ENCODE results near the gene PRKCE. TPM values are rescaled to one million over a fixed set of nuclear protein-coding genes. Genes with fewer than 3 reads are reported as not detected.

Gene PRKCE
- total RNA-seq, 4 donors from 2014 or later = 5.9 to 21.2 (median 18.5) TPM

- Histone ChIP-seq H3K9me3 (no peaks in the 10 kb centered on the region), H3K4me3 (no peak overlapping the region), H3K27me3 (no peaks in the 10 kb centered on the region), H3K4me1 (peaks cover 0 to under 1% (median 0%) of the 10 kb centered on the region in 3 donors), H3K27ac (no peak overlapping the region), H3K36me3 (peaks cover 0 to 16% of the 10 kb centered on the region in 2 donors)
- WGBS, 2 donors (ENCODE audit: low coverage in 1 of 2) = 93% methylated on average over 3 of the region's 3 CpGs; no CpG with 5 or more reads in 1 of the 2 donors
- no peak for TF ChIP-seq EP300 (IDR thresholded peaks at IDR 0.05)
- no peak for TF ChIP-seq POLR2A (IDR thresholded peaks at IDR 0.05)
- TF ChIP-seq CTCF (IDR thresholded peaks at IDR 0.05) = no peak
- no peak for TF ChIP-seq POLR2AphosphoS5 (IDR thresholded peaks at IDR 0.05)
- no peak for ATAC-seq
Measured at GRCh38 chr2:46042711-46043110, 391.2 kb downstream of the PRKCE start.

GRCh38 chr2:46045888-46046287, 394.4 kb downstream of the PRKCE start:
- Histone ChIP-seq H3K4me1 (no peaks in the 10 kb centered on the region), H3K27ac (no peak overlapping the region), H3K4me3 (no peak overlapping the region), H3K27me3 (no peaks in the 10 kb centered on the region), H3K9me3 (no peaks in the 10 kb centered on the region), H3K36me3 (peaks cover 0 to 24% of the 10 kb centered on the region in 2 donors)
- TF ChIP-seq CTCF (IDR thresholded peaks at IDR 0.05) (no peak), EP300 (IDR thresholded peaks at IDR 0.05) (no peak), POLR2AphosphoS5 (IDR thresholded peaks at IDR 0.05) (no peak), POLR2A (IDR thresholded peaks at IDR 0.05) (no peak)
- no peak for ATAC-seq

DNA sequence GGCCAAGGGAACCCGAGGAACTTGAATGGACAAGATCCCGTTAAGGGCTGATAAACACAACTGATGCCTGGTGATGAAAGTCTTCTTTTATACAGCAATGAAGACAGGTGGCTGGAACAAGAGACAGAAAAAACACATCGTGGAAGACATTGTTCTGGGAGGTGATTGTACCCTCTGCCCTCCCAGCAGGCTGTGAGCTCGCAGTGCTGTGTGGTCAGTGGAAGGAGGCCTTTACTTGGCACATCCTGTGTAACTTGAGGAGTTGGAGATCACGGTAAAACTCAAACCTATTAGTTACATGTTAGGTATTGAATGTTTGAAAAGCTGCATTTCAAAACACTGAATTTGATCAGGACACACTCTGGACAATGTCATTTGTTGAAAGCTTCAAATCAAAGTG, 395.8 kb downstream of the PRKCE start:
- no peak for TF ChIP-seq CTCF (IDR thresholded peaks at IDR 0.05)
- TF ChIP-seq POLR2A (IDR thresholded peaks at IDR 0.05) = no peak
- no peak for TF ChIP-seq EP300 (IDR thresholded peaks at IDR 0.05)
- no peak for TF ChIP-seq POLR2AphosphoS5 (IDR thresholded peaks at IDR 0.05)
- H3K27ac ChIP-seq = no peak overlapping the region
- no peak overlapping the region for H3K4me3 ChIP-seq
- no peak for ATAC-seq
- 54 to 75% methylated on average over 5 of the region's 5 CpGs for WGBS, 2 donors (ENCODE audit: low coverage in 1 of 2)
- no peaks in the 10 kb centered on the region for H3K27me3 ChIP-seq
- H3K36me3 ChIP-seq = peaks cover 0 to 38% of the 10 kb centered on the region in 2 donors
- no peaks in the 10 kb centered on the region for H3K4me1 ChIP-seq
- H3K9me3 ChIP-seq = no peaks in the 10 kb centered on the region

DNA sequence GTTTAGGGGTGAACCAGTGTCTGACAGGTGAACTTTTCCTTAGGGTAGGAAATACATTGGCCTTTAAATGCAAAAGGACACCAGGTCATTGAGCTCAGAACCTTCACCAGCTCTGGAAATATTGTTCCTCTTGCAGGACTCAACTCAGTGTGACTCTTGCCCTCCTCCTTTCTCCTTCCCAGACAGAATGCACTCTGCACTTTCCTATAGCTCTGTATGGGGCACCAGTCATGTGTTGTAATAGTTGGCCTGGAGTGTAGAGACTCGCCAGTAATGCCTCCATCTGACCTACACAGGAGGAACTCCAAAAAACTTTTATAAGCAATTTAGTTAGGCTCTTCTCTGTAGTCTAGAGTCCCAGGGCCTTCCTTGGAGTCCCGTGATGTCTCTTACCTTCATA, 397.2 kb downstream of the PRKCE start:
- Histone ChIP-seq H3K27me3 (no peaks in the 10 kb centered on the region), H3K9me3 (no peaks in the 10 kb centered on the region), H3K27ac (no peak overlapping the region), H3K4me3 (no peak overlapping the region), H3K36me3 (peaks cover 0 to 38% of the 10 kb centered on the region in 2 donors), H3K4me1 (no peaks in the 10 kb centered on the region)
- WGBS, 2 donors (ENCODE audit: low coverage in 1 of 2) = 100% methylated on average over 1 to 2 of the region's 2 CpGs
- no peak for ATAC-seq
- TF ChIP-seq POLR2A (IDR thresholded peaks at IDR 0.05) = no peak
- no peak for TF ChIP-seq POLR2AphosphoS5 (IDR thresholded peaks at IDR 0.05)
- no peak for TF ChIP-seq CTCF (IDR thresholded peaks at IDR 0.05)
- TF ChIP-seq EP300 (IDR thresholded peaks at IDR 0.05) = no peak

DNA sequence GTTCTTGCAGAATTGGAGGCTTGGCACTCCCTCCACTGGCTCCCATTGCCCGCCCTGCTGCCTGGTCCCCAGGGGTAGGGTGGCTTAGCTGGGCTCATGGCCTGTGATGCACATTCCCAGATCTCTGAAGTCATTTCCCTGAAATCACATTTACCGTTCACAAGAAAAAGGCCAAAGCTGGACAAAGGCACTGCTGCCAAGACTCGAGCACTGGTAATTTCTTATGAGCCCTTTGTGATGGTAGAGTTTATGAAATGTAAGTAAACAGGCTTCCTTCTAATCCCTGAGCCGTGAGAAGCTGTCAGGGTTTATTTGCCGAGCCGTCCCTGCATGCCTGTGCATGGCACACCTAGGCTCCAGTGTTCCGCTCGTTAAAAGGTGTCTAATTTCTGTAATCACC, 398.6 kb downstream of the PRKCE start:
- no peak for TF ChIP-seq POLR2AphosphoS5 (IDR thresholded peaks at IDR 0.05)
- TF ChIP-seq CTCF (IDR thresholded peaks at IDR 0.05) = no peak
- TF ChIP-seq POLR2A (IDR thresholded peaks at IDR 0.05) = no peak
- no peak for TF ChIP-seq EP300 (IDR thresholded peaks at IDR 0.05)
- H3K36me3 ChIP-seq = peaks cover 0 to 43% of the 10 kb centered on the region in 2 donors
- no peak for ATAC-seq

More for the DNA sequence above, 398.6 kb downstream of the PRKCE start:
- Histone ChIP-seq H3K9me3 (no peaks in the 10 kb centered on the region), H3K4me1 (no peaks in the 10 kb centered on the region), H3K4me3 (no peak overlapping the region), H3K27ac (no peak overlapping the region), H3K27me3 (no peaks in the 10 kb centered on the region)
- 89 to 92% methylated on average over 5 to 6 of the region's 8 CpGs for WGBS, 2 donors (ENCODE audit: low coverage in 1 of 2)
